Retinal pigment epithelial cell (primary cell): ENCODE results near the gene ABCC1.

Experiments used
- DNase-seq: peaks from one replicate; pipeline ENCODE4 v3.0.0-alpha.2; 2010; ENCODE audit warnings: low read depth
- H3K4me3 ChIP-seq: 2 replicates; pipeline ENCODE4 v1.5.1; 2011; ENCODE audit warnings: mild to moderate bottlenecking, low read length, control low read depth, moderate library complexity
- CTCF ChIP-seq: conservative IDR thresholded peaks from 2 replicates; pipeline ENCODE4 v1.5.1; 2011; ENCODE audit warnings: low read depth, low read length, control low read depth, inconsistent platforms

Gene ABCC1

GRCh38 chr16:16033208-16033717 is 83.8 kb downstream of the ABCC1 start:
- no peak for TF ChIP-seq CTCF
- DNase-seq: no peak
- H3K4me3 ChIP-seq: no peak overlapping the region

- no peak overlapping the region for H3K4me3 ChIP-seq
- DNase-seq: no peak
- no peak for TF ChIP-seq CTCF
These were observed 87.0 kb downstream of the ABCC1 start for GRCh38 chr16:16036359-16036792.

DNA sequence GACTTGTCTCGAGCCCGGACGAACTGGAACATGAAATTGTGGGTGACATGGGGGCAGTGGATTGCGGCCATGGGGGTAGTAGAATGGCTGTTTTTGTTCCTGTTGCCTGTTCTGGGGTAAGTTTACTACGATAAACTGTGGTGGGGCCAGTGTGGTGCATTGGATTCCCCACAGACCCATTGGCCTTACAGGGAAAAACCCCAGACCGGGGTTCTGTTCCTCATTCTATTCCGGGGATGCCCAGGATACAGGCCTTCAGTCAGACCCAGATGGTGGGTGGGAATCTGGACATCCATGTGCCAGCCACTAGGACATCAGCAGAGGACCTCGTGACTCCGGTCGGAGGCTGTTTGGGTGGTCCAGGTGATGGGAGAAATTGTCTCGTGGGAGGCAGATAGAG is 88.1 kb downstream of the ABCC1 start:
- no peak for DNase-seq
- TF ChIP-seq CTCF: no peak
- no peak overlapping the region for H3K4me3 ChIP-seq

DNA sequence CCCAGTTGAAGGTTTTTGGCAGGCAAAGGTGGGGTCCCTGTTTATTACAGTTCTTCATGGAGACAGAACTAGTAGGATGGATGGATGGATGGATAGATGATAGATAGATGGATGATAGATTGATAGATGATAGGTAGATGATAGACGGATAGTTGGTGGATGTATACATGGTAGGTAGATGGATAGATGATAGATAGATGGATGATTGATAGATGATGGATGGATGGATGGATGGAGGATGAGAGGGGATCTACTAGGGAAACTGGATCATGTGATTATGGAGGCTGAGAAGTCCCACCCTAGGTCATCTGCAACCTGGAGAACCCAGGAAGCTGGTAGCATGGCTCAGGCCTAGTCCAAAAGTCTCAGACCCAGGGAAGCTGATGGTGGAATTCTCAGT is 88.6 kb downstream of the ABCC1 start:
- no peak for TF ChIP-seq CTCF
- DNase-seq: no peak
- H3K4me3 ChIP-seq: no peak overlapping the region

GRCh38 chr16:16038950-16039349 is 89.5 kb downstream of the ABCC1 start:
- DNase-seq: no peak
- H3K4me3 ChIP-seq: no peak overlapping the region
- no peak for TF ChIP-seq CTCF

DNA sequence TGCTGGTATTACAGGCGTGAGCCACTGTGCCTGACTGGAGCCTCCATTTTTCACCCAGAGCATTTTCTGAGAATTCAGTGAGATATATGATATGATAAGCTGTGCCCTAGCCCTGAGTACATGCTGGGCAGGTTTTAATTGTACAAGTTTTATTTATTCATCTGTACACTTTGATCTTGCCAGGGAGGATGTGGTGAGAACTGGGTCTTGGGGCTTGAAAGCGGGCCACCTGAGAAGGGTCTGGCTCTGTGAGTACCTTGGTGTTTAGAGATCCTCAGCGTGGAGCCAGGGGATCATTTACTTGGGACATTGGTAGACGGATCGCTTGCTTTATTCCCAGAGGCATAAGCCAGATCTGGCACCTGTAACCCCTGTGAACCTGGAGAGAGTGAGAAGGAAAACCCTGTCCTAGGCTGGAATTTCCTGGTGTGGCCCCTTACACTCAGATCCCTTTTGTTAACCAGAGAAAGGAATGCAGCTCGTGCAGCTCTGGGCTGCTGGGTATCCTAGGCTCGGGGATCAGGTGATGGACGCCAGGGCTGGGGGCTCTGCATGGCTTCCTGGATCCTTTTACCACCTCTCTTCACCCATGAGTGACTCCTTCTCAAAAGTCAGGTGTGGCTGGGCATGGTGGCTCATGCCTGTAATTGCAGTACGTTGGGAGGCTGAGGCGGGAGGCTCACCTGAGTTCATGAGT is 91.9 kb downstream of the ABCC1 start:
- no peak for TF ChIP-seq CTCF

DNA sequence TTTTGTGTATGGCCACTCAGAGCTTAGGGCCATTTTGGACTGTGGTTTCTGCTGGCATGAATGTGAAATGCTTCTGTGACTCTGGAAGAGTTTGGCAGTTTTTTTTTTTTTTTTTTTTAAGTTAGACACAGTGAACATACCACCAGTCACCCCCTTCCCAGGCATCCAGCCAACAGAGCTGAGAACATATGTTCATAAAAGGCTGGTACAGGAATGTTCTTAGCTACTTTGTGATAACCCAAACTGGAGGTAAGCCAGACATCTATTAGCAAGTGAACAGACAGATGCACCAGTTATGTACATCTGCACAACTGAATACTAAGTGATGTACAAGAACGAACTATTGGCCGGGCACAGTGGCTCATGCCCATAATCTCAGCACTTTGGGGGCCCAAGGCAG is 92.7 kb downstream of the ABCC1 start:
- DNase-seq: peak; percentile 99
- H3K4me3 ChIP-seq: no peak overlapping the region
- no peak for TF ChIP-seq CTCF

More for the DNA sequence above, 91.9 kb downstream of the ABCC1 start:
- no peak overlapping the region for H3K4me3 ChIP-seq
- DNase-seq: no peak
